Naive thymus-derived CD8-positive, alpha-beta T cell (primary cell): Measurements from ENCODE around the gene RAC3. TPM values are rescaled to one million over a fixed set of nuclear protein-coding genes. Genes with fewer than 3 reads are reported as not detected.

ENCODE experiments used
- ATAC-seq, 2 donors: fragments of 150-1000 bp; cut with Tn5 transposase in 1 of 2; sonication (Bioruptor Pico), chemical (Tn5 transposase) in 1 of 2; 1 replicate in 1 of 2; 2 replicates in 1 of 2; pipeline ENCODE4 v1.10.0; 2021; ENCODE audit warnings: mild to moderate bottlenecking in 2 of 2, moderate library complexity in 2 of 2
- POLR2A ChIA-PET: fragments of 350-600 bp; sonication (Branson Sonifier 250); formaldehyde crosslinking; loops from one replicate; lab custom pipeline; 2021; ENCODE audit warnings: antibody characterized with exemption; lab: Charles Lee
- DNase-seq, 10 donors: peaks; one replicate each; pipeline versions ENCODE4 v3.0.0 to v3.0.0-alpha.2; 2020 to 2022
- H3K27ac Mint-ChIP-seq, 10 donors: one replicate each; pipeline ENCODE4 v1.8.0; 2020 to 2022; ENCODE audit warnings: mild to moderate bottlenecking in 10 of 10, mixed read lengths in 10 of 10, moderate library complexity in 4 of 10, inconsistent platforms in 1 of 10
- H3K27me3 Mint-ChIP-seq, 5 donors: one replicate each; pipeline ENCODE4 v1.8.0; 2021 to 2022; ENCODE audit warnings: mixed read lengths in 5 of 5
- H3K36me3 Mint-ChIP-seq, 3 donors: one replicate each; pipeline ENCODE4 v1.8.0; 2020 to 2022; ENCODE audit warnings: mixed read lengths in 3 of 3, mild to moderate bottlenecking in 2 of 3, inconsistent platforms in 1 of 3
- H3K4me1 Mint-ChIP-seq, 4 donors: one replicate each; pipeline ENCODE4 v1.8.0; 2021 to 2022; ENCODE audit warnings: mixed read lengths in 4 of 4
- H3K4me3 Mint-ChIP-seq, 10 donors: one replicate each; pipeline ENCODE4 v1.8.0; 2020 to 2022; ENCODE audit warnings: mild to moderate bottlenecking in 10 of 10, mixed read lengths in 10 of 10, moderate library complexity in 6 of 10, inconsistent platforms in 1 of 10
- H3K9me3 Mint-ChIP-seq, 9 donors: one replicate each; pipeline ENCODE4 v1.8.0; 2020 to 2022; ENCODE audit warnings: mixed read lengths in 9 of 9, mild to moderate bottlenecking in 3 of 9, inconsistent platforms in 1 of 9, moderate library complexity in 1 of 9
- polyA plus RNA-seq, 3 donors: library from polyadenylated mRNA; unstranded; fragments of 300-500 nt; fragmentation: Illumina TruSeq; gene quantifications; one replicate each; pipeline ENCODE4 v1.2.3, GENCODE V29; 2021
- total RNA-seq, 8 experiments: library from RNA in 2 of 8; stranded (reverse) in 2 of 8; gene quantifications; one replicate each; pipeline ENCODE4 v1.2.3 and lab custom pipeline; 2021 to 2026

The RAC3 gene
- total and polyA plus RNA-seq, 5 experiments from 2014 or later, result 1.4 to 1.5 TPM; not detected in 3

DNA sequence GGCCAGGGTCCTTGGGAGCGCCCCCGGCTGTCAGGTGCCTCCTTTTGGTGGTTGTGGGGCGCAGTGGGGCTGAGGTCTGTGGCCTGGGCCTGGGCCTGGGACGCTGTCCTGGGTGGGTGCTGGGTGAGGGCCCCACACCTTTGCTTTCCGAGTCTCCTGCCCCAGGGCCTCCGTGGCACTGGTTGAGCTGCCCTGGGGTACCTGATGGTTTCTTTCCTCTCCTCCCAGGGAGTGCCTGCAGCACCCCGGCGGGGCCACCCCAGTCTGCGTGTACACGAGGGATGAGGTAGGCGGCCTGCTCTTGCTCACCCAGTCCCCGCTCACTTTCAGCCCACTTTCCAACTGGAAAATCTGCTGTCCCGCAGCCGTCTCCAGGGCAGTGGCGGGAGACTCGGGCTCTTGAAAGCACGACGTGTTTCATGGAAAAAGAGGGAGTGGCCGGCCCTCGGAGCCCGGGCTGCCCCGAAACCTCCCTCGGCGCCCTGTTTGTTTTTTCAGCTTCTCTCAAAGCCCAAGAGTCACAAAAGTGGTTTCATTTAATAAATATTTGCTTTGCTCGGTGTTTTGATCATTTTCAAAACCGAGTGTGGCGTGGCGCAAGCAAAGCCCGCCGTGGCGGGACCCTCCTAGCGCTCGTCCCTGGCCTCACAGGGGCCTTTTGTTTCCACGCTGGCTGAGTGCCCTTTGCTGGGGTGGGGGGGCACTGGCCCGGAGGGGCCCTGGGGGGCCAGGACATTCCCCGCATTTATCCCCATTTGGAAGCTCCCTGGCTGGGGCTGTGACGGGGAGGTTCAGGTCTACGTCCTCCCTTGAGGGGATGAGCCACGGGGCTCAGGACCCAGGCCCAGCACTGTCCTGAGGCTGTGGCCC lies 36.6 kb upstream of the RAC3 start:
- no peaks in the 10 kb centered on the region for H3K9me3 Mint-ChIP-seq
- DNase-seq (no peak), ATAC-seq (no peak)
- H3K27ac Mint-ChIP-seq, result peak overlapping the region in 1 of 10 donors; percentile 29
- peaks cover 0 to 12% (median 5%) of the 10 kb centered on the region in 4 donors for H3K4me1 Mint-ChIP-seq
- H3K4me3 Mint-ChIP-seq, result no peak overlapping the region
- H3K36me3 Mint-ChIP-seq, result peaks cover 0 to 12% (median 0%) of the 10 kb centered on the region in 3 donors
- POLR2A ChIA-PET, result no interaction called here
- H3K27me3 Mint-ChIP-seq, result no peaks in the 10 kb centered on the region

DNA sequence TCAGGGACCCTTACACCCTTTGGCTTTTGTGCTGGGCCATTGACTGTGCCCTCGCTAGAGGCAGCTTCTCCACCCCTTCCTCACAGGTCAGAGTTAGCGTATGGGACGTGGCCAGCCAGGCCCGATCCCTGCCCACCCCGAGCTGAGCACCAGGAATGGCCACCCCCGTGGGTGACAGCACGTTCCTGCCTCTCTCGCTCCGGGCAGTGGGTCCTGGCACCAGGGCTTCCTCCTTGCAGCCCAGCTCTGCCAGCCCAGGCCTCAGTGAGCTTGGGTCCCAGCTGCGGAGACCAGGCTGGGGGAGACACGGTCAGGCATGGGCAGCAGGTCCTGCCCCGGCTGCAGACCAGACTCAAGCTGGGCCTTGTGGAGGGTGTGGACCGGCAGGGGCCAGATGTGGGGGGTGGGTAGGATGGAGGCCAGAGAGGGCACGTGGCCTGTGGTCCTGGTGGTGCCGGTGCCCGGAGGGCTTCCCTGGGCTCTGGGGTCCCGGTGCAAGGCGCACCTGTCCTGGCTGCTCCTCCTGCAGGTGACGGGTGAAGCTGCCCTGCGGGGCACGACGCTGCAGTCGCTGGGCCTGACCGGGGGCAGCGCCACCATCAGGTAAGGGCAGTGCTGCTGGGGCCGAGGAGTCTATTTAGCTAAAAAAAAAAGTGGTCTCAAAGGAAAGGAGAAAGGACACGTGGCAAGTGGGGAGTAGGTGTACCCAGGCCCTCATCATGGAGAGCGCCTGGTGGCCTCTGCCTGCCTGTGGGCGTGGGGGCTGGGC lies 35.8 kb upstream of the RAC3 start:
- no peak for ATAC-seq
- Mint-ChIP-seq H3K4me1 (peaks cover 0 to 9% (median 2%) of the 10 kb centered on the region in 4 donors), H3K4me3 (no peak overlapping the region), H3K27ac (peak overlapping the region in 1 of 10 donors; percentile 29), H3K27me3 (no peaks in the 10 kb centered on the region), H3K36me3 (peaks cover 0 to 12% (median 0%) of the 10 kb centered on the region in 3 donors), H3K9me3 (no peaks in the 10 kb centered on the region)
- DNase-seq, result no peak
- POLR2A ChIA-PET, result no interaction called here

DNA sequence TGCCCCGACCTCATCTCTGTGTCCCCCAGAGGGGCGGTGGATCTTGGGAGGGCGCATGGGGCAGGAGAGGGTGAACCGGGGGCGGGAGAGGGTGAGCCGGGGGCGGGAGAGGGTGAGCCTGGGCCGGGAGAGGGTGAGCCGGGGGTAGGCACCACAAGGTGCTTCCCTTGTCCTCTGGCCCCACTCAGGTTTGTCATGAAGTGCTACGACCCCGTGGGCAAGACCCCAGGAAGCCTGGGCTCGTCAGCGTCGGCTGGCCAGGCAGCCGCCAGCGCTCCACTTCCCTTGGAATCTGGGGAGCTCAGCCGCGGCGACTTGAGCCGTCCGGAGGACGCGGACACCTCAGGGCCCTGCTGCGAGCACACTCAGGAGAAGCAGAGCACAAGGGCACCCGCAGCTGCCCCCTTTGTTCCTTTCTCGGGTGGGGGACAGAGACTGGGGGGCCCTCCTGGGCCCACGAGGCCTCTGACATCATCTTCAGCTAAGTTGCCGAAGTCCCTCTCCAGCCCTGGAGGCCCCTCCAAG lies 35.2 kb upstream of the RAC3 start:
- H3K27ac Mint-ChIP-seq, result no peak overlapping the region
- no peak for DNase-seq
- H3K9me3 Mint-ChIP-seq, result no peaks in the 10 kb centered on the region
- peaks cover 0 to 12% (median 0%) of the 10 kb centered on the region in 3 donors for H3K36me3 Mint-ChIP-seq
- no peak overlapping the region for H3K4me3 Mint-ChIP-seq
- peaks cover 0 to 5% (median 0%) of the 10 kb centered on the region in 4 donors for H3K4me1 Mint-ChIP-seq
- no peak for ATAC-seq
- POLR2A ChIA-PET, result no interaction called here
- no peaks in the 10 kb centered on the region for H3K27me3 Mint-ChIP-seq

DNA sequence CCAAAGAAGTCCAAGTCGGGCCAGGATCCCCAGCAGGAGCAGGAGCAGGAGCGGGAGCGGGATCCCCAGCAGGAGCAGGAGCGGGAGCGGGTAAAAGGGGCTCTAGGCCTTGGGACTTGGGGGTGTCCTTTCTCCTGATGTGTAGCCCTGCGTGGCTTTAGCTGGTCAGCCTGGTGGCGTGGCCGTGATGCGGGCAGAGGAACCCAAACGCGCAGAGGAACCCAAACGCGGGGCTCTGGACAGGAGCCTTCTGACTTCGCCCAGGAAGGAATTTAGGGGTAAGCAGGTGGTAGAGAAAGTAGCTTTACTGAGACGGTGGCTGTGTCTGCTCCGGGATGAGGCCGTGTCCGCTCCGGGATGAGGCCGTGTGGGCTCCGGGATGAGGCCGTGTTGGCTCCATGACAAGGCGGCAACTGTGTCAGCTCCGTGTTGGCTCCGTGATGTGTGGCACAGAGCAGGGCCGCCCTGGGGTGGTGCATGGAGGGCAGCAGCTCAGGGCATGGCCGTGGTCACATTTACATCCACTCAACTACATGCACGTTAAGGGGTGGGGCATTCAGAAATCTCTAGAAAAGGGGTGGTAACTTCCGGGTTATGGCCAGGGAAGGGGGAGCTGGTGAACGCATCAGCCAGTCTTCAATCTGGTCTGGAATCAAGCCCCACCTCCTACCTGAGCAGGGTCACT lies 34.6 kb upstream of the RAC3 start:
- ATAC-seq, result no peak
- DNase-seq, result no peak
- POLR2A ChIA-PET, result no interaction called here
- no peaks in the 10 kb centered on the region for H3K9me3 Mint-ChIP-seq
- H3K4me1 Mint-ChIP-seq, result peaks cover 0 to 5% (median 0%) of the 10 kb centered on the region in 4 donors
- H3K4me3 Mint-ChIP-seq, result no peak overlapping the region
- H3K27ac Mint-ChIP-seq, result no peak overlapping the region
- peaks cover 0 to 12% (median 0%) of the 10 kb centered on the region in 3 donors for H3K36me3 Mint-ChIP-seq
- no peaks in the 10 kb centered on the region for H3K27me3 Mint-ChIP-seq

DNA sequence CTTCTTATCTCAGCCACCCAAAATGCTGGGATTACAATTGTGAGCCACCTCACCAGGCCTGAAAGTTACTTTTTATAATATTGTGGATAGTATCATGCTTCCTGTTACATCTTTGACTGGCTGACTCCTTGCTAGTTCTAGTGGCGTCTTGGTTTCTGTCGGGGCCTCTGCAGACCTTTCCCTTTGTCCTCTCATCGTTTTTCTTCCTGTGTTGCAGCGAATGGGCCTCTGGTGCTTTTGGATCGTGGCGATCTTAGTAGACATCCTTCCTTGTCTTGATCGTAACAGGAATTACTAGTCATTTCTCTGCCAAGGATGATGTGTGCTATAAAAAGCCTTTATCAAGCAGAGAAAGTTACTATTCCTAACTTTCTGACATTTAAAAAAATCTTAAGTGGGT lies 33.3 kb upstream of the RAC3 start:
- Mint-ChIP-seq H3K9me3 (no peaks in the 10 kb centered on the region), H3K4me3 (no peak overlapping the region), H3K36me3 (peaks cover 0 to 12% (median 0%) of the 10 kb centered on the region in 3 donors), H3K27ac (peak overlapping the region in 1 of 10 donors; percentile 34), H3K27me3 (no peaks in the 10 kb centered on the region), H3K4me1 (peaks cover 0 to 5% (median 0%) of the 10 kb centered on the region in 4 donors)
- no peak for DNase-seq
- POLR2A ChIA-PET, result no interaction called here
- no peak for ATAC-seq

DNA sequence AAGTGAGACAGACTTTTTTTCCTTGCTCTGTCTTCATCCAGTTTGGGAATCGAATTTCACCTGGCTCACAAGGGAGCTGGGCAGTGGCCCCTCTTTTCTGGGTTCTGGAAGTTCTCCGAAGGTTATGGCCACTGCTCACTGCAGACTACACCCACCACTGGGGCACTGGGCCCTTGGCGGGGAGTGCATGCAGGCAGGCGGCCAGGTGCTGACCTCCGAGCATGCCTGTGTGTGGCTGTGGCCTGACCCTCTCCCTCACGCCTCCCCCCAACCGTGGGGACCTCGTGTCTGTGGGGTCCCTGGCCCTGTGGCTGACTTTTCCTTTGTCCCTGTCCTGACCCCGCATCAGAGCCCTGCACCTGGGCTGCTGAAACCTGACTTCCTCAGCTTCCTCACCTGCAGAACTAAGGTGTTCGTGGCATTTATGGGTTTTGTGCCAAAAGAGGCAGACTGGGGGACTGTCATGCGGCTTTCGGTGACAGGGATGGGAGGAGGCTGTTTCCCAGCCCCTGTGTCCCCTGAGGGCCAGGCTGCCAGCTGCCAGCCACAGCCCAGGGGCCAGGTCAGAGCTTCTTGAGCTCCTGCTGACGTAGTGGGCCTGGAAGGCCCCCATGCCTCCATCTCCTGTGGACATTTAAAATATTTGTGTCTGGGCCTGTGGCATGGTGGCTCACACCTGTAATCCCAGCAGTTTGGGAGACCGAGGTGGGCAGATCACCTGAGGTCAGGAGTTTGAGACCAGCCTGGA lies 32.6 kb upstream of the RAC3 start:
- POLR2A ChIA-PET, result interaction anchor here (0.7 kb wide), 1 partner anchor 334 kb away, joined by 5 read pairs; no protein-coding TSS in a partner anchor
- DNase-seq (no peak), ATAC-seq (no peak)
- no peaks in the 10 kb centered on the region for H3K9me3 Mint-ChIP-seq
- H3K27ac Mint-ChIP-seq, result peak overlapping the region in 1 of 10 donors; percentile 34
- H3K36me3 Mint-ChIP-seq, result peaks cover 0 to 12% (median 0%) of the 10 kb centered on the region in 3 donors
- H3K27me3 Mint-ChIP-seq, result no peaks in the 10 kb centered on the region
- peaks cover 0 to under 1% (median 0%) of the 10 kb centered on the region in 4 donors for H3K4me1 Mint-ChIP-seq
- H3K4me3 Mint-ChIP-seq, result no peak overlapping the region

DNA sequence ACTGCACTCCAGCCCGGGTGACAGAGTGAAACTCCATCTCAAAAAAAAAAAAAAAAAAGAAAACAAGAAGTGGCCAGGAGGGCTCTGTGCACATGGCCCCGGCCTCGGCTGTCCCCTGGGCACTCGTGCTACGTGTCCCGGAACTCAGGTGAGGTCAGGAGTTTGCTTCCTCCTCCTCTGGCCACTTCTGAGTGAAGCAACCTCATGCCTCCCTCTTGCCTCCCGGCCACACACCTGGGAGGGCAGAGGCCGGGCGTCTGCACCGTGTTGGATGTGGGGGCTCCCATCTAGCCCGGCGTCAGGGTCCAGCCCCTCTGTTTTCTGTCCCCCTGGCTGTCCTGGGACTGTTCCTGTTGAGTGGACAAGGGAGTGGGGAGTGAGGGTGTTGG lies 31.9 kb upstream of the RAC3 start:
- H3K27me3 Mint-ChIP-seq, result no peaks in the 10 kb centered on the region
- no peaks in the 10 kb centered on the region for H3K9me3 Mint-ChIP-seq
- POLR2A ChIA-PET, result interaction anchor here (0.7 kb wide), 1 partner anchor 335 kb away, joined by 5 read pairs; no protein-coding TSS in a partner anchor
- peaks cover 0 to 12% (median 0%) of the 10 kb centered on the region in 3 donors for H3K36me3 Mint-ChIP-seq
- no peaks in the 10 kb centered on the region for H3K4me1 Mint-ChIP-seq
- no peak overlapping the region for H3K4me3 Mint-ChIP-seq
- no peak overlapping the region for H3K27ac Mint-ChIP-seq
- DNase-seq (no peak), ATAC-seq (no peak)

DNA sequence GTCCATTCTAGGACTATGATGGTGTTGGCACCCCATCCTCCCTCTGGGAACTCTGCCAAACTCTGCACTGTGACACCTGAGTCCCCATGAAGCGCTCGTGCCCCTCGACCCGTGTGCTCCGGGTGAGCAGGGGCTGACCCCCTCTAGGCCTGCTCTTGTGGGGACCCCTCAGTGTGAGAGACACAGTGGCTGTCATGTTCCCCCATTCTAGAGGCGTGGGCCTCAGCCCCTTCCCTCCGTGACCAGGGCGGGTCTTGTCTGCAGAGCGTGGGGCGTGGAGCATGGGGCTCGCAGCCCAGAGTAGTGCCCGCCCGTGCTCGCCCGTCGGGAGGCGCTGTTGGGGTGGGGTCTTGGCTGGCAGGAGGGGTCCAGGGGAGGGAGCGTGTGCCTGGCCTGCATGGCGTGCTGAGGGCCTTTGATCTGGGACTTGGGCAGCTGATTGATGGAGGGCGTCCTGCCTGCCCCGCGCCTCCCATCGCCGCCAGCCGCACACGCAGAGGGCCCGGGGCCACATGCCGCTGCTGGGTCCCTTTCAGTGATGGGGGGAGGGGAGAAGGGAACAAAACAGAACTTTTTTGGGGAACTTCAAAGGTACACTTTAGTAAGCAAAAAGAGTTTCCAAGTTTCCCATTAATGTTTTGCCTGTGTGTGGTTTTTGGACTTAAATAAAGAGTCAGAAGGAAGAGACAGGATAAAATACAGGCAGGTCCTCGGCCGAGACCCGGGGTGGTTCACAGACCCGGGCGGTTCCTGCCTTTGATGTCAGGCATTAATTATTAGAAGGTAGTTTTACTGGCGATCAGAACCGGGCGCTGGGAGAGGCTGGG lies 31.3 kb upstream of the RAC3 start:
- ATAC-seq (no peak), DNase-seq (no peak)
- POLR2A ChIA-PET, result no interaction called here
- Mint-ChIP-seq H3K4me3 (no peak overlapping the region), H3K36me3 (peaks cover 0 to 12% (median 0%) of the 10 kb centered on the region in 3 donors), H3K27me3 (no peaks in the 10 kb centered on the region), H3K27ac (no peak overlapping the region), H3K9me3 (no peaks in the 10 kb centered on the region), H3K4me1 (no peaks in the 10 kb centered on the region)

DNA sequence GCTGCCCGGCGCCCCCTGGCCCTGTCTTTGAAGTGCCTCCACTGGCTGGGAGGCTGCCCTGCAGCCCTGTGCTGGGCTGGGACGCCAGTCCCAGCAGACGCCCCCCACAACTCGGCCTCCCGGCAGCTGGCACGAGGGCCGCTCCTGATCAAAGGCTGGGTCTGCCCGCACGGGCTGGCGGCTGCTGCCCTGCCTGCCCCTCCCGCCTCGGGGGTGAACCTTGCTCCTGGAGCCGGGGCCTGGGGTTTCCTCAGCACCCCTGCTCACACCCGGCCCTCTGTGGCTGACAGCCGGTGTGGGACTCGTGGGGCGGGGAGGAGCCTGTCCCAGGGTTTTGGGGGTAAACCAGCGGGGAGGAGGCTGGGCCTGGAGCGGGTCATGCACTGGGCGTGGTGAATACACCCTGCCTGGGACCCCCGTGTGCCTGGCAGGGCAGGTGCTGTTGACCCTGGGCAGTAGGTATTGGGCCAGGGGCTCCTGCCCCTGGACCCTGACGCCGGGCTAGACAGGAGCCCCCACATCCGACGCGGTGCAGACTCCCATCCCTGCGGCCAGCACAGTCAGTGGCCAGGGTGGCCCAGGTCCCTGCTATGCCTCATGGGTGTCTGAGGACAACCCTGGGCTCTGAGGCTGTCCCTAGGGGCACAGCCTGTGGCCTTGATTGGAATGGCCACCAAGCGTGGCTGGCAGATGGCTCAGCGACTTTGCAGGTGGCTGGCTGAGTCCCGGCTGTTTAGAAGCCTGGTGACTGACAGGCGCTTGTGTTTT lies 30.5 kb upstream of the RAC3 start:
- Mint-ChIP-seq H3K27me3 (no peaks in the 10 kb centered on the region), H3K4me1 (peaks cover 0 to 2% (median 0%) of the 10 kb centered on the region in 4 donors), H3K36me3 (peaks cover 0 to 12% (median 0%) of the 10 kb centered on the region in 3 donors), H3K4me3 (no peak overlapping the region), H3K9me3 (no peaks in the 10 kb centered on the region), H3K27ac (no peak overlapping the region)
- POLR2A ChIA-PET, result no interaction called here
- ATAC-seq (no peak), DNase-seq (no peak)

- H3K9me3 Mint-ChIP-seq, result no peaks in the 10 kb centered on the region
- POLR2A ChIA-PET, result no interaction called here
- H3K27ac Mint-ChIP-seq, result no peak overlapping the region
- H3K27me3 Mint-ChIP-seq, result no peaks in the 10 kb centered on the region
- no peak overlapping the region for H3K4me3 Mint-ChIP-seq
- no peak for ATAC-seq
- peaks cover 0 to 10% (median 0%) of the 10 kb centered on the region in 3 donors for H3K36me3 Mint-ChIP-seq
- no peak for DNase-seq
- peaks cover 0 to 4% (median 0%) of the 10 kb centered on the region in 4 donors for H3K4me1 Mint-ChIP-seq
These were observed 29.9 kb upstream of the RAC3 start for GRCh38 chr17:82001571-82002056.
